Measurements from ENCODE around the gene HNRNPL.

DNA sequence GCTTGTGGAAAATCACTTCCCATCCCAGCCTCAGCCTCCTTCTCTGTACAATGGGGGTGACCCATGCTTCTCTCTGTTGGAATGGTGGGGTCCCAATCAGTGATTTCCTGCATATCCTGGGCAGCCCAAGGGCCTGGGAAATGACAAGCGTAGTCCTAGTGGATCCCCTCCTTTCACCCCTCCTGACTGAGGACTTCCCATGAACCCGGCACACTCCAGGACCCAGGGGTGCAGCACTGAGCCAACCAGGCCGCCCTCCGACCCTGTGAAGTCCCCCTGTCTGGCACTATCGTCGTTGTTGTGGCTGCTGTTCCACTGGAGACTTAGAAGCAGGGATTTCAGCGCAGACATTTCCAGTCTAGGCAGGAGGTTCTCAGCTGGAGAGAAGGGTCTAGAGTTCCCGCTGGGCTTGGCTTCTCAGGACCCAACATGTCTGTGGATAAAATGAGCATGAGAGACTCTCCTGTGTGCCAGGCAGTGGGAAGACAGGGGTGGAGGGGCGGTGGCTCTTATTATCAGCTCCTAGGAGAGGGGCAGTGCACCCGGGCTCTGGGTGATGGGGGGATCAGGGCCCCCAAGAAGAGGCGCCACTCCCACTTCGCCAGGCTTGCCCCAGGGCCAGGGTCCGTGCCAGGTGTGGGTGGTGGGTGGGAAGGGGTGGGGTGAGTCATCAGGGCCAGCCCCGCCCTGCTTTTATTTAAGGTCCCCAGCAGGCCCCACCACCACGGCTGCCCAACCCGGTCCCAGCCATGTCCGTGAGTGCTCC lies 61.1 kb downstream of the HNRNPL start, which contains the start of gene LGALS7B:
- TF ChIP-seq, protein P1, sequence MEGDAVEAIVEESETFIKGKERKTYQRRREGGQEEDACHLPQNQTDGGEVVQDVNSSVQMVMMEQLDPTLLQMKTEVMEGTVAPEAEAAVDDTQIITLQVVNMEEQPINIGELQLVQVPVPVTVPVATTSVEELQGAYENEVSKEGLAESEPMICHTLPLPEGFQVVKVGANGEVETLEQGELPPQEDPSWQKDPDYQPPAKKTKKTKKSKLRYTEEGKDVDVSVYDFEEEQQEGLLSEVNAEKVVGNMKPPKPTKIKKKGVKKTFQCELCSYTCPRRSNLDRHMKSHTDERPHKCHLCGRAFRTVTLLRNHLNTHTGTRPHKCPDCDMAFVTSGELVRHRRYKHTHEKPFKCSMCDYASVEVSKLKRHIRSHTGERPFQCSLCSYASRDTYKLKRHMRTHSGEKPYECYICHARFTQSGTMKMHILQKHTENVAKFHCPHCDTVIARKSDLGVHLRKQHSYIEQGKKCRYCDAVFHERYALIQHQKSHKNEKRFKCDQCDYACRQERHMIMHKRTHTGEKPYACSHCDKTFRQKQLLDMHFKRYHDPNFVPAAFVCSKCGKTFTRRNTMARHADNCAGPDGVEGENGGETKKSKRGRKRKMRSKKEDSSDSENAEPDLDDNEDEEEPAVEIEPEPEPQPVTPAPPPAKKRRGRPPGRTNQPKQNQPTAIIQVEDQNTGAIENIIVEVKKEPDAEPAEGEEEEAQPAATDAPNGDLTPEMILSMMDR (IDR thresholded peaks at IDR 0.05; ENCODE audit: low read length): no peak
- no peak for TF ChIP-seq EZH2 (optimal IDR thresholded peaks at IDR 0.05; ENCODE audit: low read depth, low read length)
- no peak for TF ChIP-seq EZH2phosphoT487 (IDR thresholded peaks at IDR 0.05; ENCODE audit: low read length)
